Ishikawa (cell line): ENCODE results near the gene MTPN.

ENCODE experiments used
- CEBPB ChIP-seq: IDR thresholded peaks from 2 replicates; pipeline ENCODE4 v1.6.1; 2012
- CREB1 ChIP-seq: IDR thresholded peaks from 2 replicates; pipeline ENCODE4 v1.6.1; 2012; ENCODE audit warnings: low read depth
- EGR1 ChIP-seq: IDR thresholded peaks from 2 replicates; pipeline ENCODE4 v1.6.1; 2012
- EP300 ChIP-seq: IDR thresholded peaks from 2 replicates; pipeline ENCODE4 v1.6.1; 2012; ENCODE audit warnings: borderline replicate concordance
- FOXM1 ChIP-seq: IDR thresholded peaks from 2 replicates; pipeline ENCODE4 v1.6.1; 2012; ENCODE audit warnings: low read depth, borderline replicate concordance
- NFIC ChIP-seq: IDR thresholded peaks from 2 replicates; pipeline ENCODE4 v1.6.1; 2012
- RAD21 ChIP-seq: IDR thresholded peaks from 2 replicates; pipeline ENCODE4 v1.6.1; 2012; ENCODE audit warnings: low read depth
- REST ChIP-seq: IDR thresholded peaks from 2 replicates; pipeline ENCODE4 v1.6.1; 2012; ENCODE audit warnings: low read depth, mild to moderate bottlenecking
- TAF1 ChIP-seq: IDR thresholded peaks from 2 replicates; pipeline ENCODE4 v1.6.1; 2012; ENCODE audit warnings: low read depth, mild to moderate bottlenecking
- TCF12 ChIP-seq: IDR thresholded peaks from 2 replicates; pipeline ENCODE4 v1.6.1; 2012; ENCODE audit warnings: low read depth
- TEAD4 ChIP-seq: IDR thresholded peaks from 2 replicates; pipeline ENCODE4 v1.6.1; 2012
- YY1 ChIP-seq: IDR thresholded peaks from 2 replicates; pipeline ENCODE4 v1.6.1; 2012; ENCODE audit warnings: low read depth
- ZBTB7A ChIP-seq: IDR thresholded peaks from 2 replicates; pipeline ENCODE4 v1.6.1; 2012; ENCODE audit warnings: low read depth
- TF ChIP-seq, protein P1 (sequence below): IDR thresholded peaks from 2 replicates; pipeline ENCODE4 v1.6.1; 2012
- TF ChIP-seq, protein P2 (sequence below): IDR thresholded peaks from 2 replicates; pipeline ENCODE4 v1.6.1; 2012

The MTPN gene

GRCh38 chr7:135939261-135939812 lies 37.8 kb downstream of the MTPN start:
- no peak for TF ChIP-seq EGR1
- TF ChIP-seq YY1 = no peak
- TF ChIP-seq TCF12 = no peak
- TF ChIP-seq, protein P1, sequence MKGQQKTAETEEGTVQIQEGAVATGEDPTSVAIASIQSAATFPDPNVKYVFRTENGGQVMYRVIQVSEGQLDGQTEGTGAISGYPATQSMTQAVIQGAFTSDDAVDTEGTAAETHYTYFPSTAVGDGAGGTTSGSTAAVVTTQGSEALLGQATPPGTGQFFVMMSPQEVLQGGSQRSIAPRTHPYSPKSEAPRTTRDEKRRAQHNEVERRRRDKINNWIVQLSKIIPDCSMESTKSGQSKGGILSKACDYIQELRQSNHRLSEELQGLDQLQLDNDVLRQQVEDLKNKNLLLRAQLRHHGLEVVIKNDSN = no peak
- TF ChIP-seq CEBPB = no peak
- no peak for TF ChIP-seq NFIC
- no peak for TF ChIP-seq TAF1

DNA sequence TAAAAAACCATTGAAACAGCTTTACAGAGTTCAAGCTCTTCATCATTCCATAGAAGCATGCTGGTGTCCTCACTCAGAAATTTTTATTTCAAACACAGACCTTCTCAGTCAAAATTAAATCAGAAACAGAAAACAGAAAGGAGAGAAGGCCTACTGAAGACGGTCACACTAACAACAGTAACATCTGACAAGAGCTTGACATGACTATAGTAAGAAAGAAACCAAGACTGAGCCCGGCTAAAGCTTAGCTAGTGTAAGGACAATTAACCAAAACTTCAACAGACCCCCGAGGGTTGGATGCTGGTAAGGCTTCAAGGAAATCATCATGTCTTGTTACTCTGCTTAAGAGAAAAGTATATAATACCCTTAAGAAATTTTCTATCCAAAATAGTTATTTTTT lies 38.6 kb downstream of the MTPN start:
- TF ChIP-seq TEAD4 (no peak), EP300 (no peak), TCF12 (no peak), FOXM1 (no peak), EGR1 (no peak), CREB1 (no peak), REST (no peak), ZBTB7A (no peak), NFIC (no peak), CEBPB (no peak), YY1 (no peak), RAD21 (no peak), TAF1 (no peak)
- TF ChIP-seq, protein P1 = no peak
- TF ChIP-seq, protein P2, sequence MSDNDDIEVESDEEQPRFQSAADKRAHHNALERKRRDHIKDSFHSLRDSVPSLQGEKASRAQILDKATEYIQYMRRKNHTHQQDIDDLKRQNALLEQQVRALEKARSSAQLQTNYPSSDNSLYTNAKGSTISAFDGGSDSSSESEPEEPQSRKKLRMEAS = no peak

DNA sequence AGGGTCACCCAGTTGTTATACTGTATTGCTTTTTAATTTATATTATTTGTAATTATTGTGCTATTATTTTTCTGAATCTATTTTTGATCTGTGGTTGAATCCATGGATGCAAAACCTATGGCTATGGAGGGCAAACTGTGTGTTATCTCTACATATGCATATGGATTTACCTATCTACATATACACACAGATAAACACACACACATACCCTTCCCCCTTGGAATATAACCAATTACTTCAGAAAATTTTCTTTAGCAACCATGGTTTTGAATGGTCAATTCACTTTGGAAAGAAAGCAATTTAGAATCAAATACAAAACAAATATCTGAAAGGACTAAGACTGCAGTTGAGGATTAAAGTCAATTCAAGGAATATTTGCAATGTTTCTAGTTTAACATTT lies 39.1 kb downstream of the MTPN start:
- TF ChIP-seq TEAD4 (no peak), CEBPB (no peak), CREB1 (no peak), RAD21 (no peak), FOXM1 (no peak), ZBTB7A (no peak), EGR1 (no peak), REST (no peak), TCF12 (no peak), NFIC (no peak), YY1 (no peak), EP300 (no peak), TAF1 (no peak)
- TF ChIP-seq, protein P1 = no peak
- TF ChIP-seq, protein P2 = no peak

DNA sequence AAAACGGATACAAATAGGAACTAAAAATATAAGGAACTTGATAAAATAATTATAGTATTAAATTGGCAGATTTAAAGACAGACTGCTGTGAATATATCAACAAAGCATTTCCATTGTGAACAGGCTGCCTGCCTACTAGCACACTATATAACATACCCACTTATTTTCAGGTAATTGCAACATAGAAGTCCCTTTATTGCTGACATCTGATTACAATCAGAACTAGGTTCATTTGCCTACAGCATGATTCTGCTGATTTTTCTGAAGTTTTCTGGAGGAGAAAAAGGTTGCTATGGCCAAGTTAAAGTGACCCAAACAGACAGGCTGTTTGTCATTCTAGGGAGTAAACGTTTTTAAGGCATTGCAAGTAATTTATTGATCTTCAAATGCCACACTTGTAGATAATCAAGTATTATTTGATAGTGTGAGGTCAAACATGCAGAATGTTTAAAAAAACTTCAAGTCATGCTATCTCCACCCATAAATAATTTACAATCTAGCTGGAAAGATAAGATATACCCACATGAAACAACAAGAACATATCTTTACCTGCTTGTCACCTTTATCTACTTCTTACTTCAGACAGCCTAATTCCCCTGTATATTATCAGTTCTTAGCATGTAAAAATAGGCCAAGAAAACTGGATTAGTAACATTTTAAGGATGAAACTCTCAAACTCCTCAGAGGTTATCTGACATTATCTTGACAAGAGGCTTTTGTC lies 40.5 kb downstream of the MTPN start:
- TF ChIP-seq, protein P1 = no peak
- no peak for TF ChIP-seq ZBTB7A
- no peak for TF ChIP-seq RAD21
- no peak for TF ChIP-seq FOXM1
- no peak for TF ChIP-seq NFIC
- no peak for TF ChIP-seq TEAD4
- no peak for TF ChIP-seq TAF1
- no peak for TF ChIP-seq CEBPB
- no peak for TF ChIP-seq TCF12
- TF ChIP-seq EGR1 = no peak
- TF ChIP-seq REST = no peak
- TF ChIP-seq, protein P2 = no peak
- no peak for TF ChIP-seq YY1
- TF ChIP-seq CREB1 = no peak
